HepG2 (cell line): ENCODE data around the gene TRMU. TPM values are rescaled to one million over a fixed set of nuclear protein-coding genes. Genes with fewer than 3 reads are reported as not detected.

ENCODE experiments used
- ATAC-seq: fragments of 200-7000 bp; cut with Tn5 transposase; 3 replicates; pipeline ENCODE4 v1.9.1; 2020; ENCODE audit warnings: mild to moderate bottlenecking, moderate library complexity
- BruUV-seq: library from RNA; stranded (reverse); fragments of 400-500 nt; replicated peaks from 2 replicates; lab custom pipeline; 2021; lab: Mats Ljungman, UMichigan
- CTCF ChIA-PET: fragments of 300-600 bp; formaldehyde crosslinking; extraction: SDS; loops from one replicate; lab custom pipeline; 2021; ENCODE audit warnings: low total read pairs, inconsistent platforms, low intra/inter-chr PET ratio; lab: Yijun Ruan, JAX
- POLR2A ChIA-PET: fragments of 350-600 bp; sonication (Branson Sonifier 250); formaldehyde crosslinking; loops from one replicate; lab custom pipeline; 2020; ENCODE audit warnings: antibody characterized with exemption, inconsistent platforms; lab: Yijun Ruan, JAX
- DNase-seq: peaks from one replicate; pipeline ENCODE4 v3.0.0-alpha.2; 2015; ENCODE audit warnings: low spot score
- FAIRE-seq: peaks from 3 replicates; lab custom pipeline; 2011; peaks lifted over from hg19 to GRCh38; lab: Jason Lieb, UNC
- H2AFZ ChIP-seq: one replicate; pipeline ENCODE4 v1.6.1; 2011; ENCODE audit warnings: low read length, inconsistent platforms
- H3K27ac ChIP-seq: fragments of 300-600 bp; 3 replicates; pipeline ENCODE4 v1.8.0; 2011; ENCODE audit warnings: mixed run types, mild to moderate bottlenecking, mixed read lengths, low read length, inconsistent platforms; ENCODE audit not compliant: insufficient read depth; ENCODE audit errors: extremely low read length
- H3K27me3 ChIP-seq, 2 experiments: fragments of 200-600 bp in 1 of 2; 2 replicates in 1 of 2; 3 replicates in 1 of 2; pipeline versions ENCODE4 v1.6.0 to v1.8.0; 2011; ENCODE audit warnings: low read length in 2 of 2, mild to moderate bottlenecking in 2 of 2, moderate library complexity in 2 of 2, inconsistent platforms in 1 of 2; ENCODE audit not compliant: insufficient read depth in 2 of 2, control insufficient read depth in 1 of 2
- H3K36me3 ChIP-seq, 2 experiments: fragments of 200-600 bp in 1 of 2; replicated peaks in 1 of 2; 2 replicates in 1 of 2; 3 replicates in 1 of 2; pipeline versions ENCODE4 v1.5.1 to v1.8.0; 2011; ENCODE audit warnings: low read length in 2 of 2, inconsistent platforms in 1 of 2; ENCODE audit not compliant: insufficient read depth in 2 of 2, control insufficient read depth in 1 of 2
- H3K4me1 ChIP-seq: 2 replicates; pipeline ENCODE4 v1.5.1; 2012; ENCODE audit warnings: low read length, inconsistent platforms; ENCODE audit not compliant: insufficient read depth
- H3K4me2 ChIP-seq: 2 replicates; pipeline ENCODE4 v1.6.0; 2011; ENCODE audit warnings: low read depth, low read length, inconsistent platforms
- H3K4me3 ChIP-seq, 3 experiments: fragments of 200-600 bp in 1 of 3; sonication (generic), shearing (Covaris generic) in 1 of 3; replicated peaks in 1 of 3; 2 replicates each; pipeline ENCODE4 v1.5.1; 2011 to 2016; ENCODE audit warnings: low read length in 3 of 3, inconsistent platforms in 2 of 3, low read depth in 2 of 3, mild to moderate bottlenecking in 2 of 3, control low read depth in 1 of 3, mixed read lengths in 1 of 3; ENCODE audit not compliant: insufficient read depth in 1 of 3
- H3K79me2 ChIP-seq: one replicate; pipeline ENCODE4 v1.6.1; 2011; ENCODE audit warnings: low read length, inconsistent platforms; ENCODE audit not compliant: insufficient read depth
- H3K9ac ChIP-seq: 2 replicates; pipeline ENCODE4 v1.6.0; 2011; ENCODE audit warnings: mild to moderate bottlenecking, low read depth, low read length, inconsistent platforms; ENCODE audit not compliant: insufficient read depth
- H3K9me3 ChIP-seq: 2 replicates; pipeline ENCODE4 v1.5.1; 2012; ENCODE audit warnings: mild to moderate bottlenecking, low read length
- H4K20me1 ChIP-seq: 2 replicates; pipeline ENCODE4 v1.6.0; 2011; ENCODE audit warnings: inconsistent platforms, mild to moderate bottlenecking, low read length, moderate library complexity; ENCODE audit not compliant: insufficient read depth
- NFYB ChIP-seq: sonication (generic); formaldehyde crosslinking; IDR thresholded peaks from 2 replicates; pipeline ENCODE4 v1.4.0; 2020; ENCODE audit warnings: missing genetic modification reagents
- ZFAT ChIP-seq: sonication (generic); formaldehyde crosslinking; conservative IDR thresholded peaks from 2 replicates; pipeline ENCODE4 v1.8.1; 2023; ENCODE audit warnings: missing genetic modification reagents, inconsistent platforms
- ZNF737 ChIP-seq: sonication (generic); formaldehyde crosslinking; IDR thresholded peaks from 2 replicates; pipeline ENCODE4 v1.5.0; 2020; ENCODE audit warnings: missing genetic modification reagents, mild to moderate bottlenecking, borderline replicate concordance
- WGBS: methylation state at CpG from one replicate; pipeline ENCODE4 v1.1.6; 2017; ENCODE audit warnings: low lambda C conversion rate; 5-methylcytosine and 5-hydroxymethylcytosine counted together
- in situ Hi-C: cut with HindIII; loops from 2 replicates; pipeline ENCODE4 v1.10.0; 2017; ENCODE audit warnings: low pct_unique_long_range_greater_than_20kb; ENCODE audit not compliant: extremely low pct_ligation_motif_present
- intact Hi-C: fragments of 100-400 bp; cut with micrococcal nuclease; formaldehyde crosslinking; loops from one replicate; pipeline ENCODE4 v1.10.0; 2022; ENCODE audit not compliant: unreplicated experiment
- polyA plus RNA-seq, 8 experiments: library from polyadenylated mRNA; depleted of rRNA in 3 of 8; stranded (reverse) in 7 of 8; unstranded in 1 of 8; fragments of >200 nt; fragmentation: Illumina TruSeq in 4 of 8; extraction: Trizol in 4 of 8; gene quantifications; 2 replicates each; pipeline versions ENCODE4 v1.2.1 to v1.2.3, GENCODE V29; 2011 to 2016; ENCODE audit warnings: low read depth in 4 of 8, missing spikeins in 1 of 8, mixed read lengths in 1 of 8; ENCODE audit not compliant: insufficient read depth in 1 of 8
- total RNA-seq, 5 experiments: library from RNA; depleted of rRNA; stranded (reverse); fragments of >200 nt; fragmentation: Illumina TruSeq; extraction: Trizol; gene quantifications; 2 replicates each; pipeline ENCODE4 v1.2.3, GENCODE V29; 2016; ENCODE audit warnings: low read depth in 1 of 5
- TF ChIP-seq, protein P1 (sequence below): sonication (generic); formaldehyde crosslinking; IDR thresholded peaks from 2 replicates; pipeline ENCODE4 v1.4.0; 2020; ENCODE audit warnings: mild to moderate bottlenecking, missing genetic modification reagents
- TF ChIP-seq, protein P2 (sequence below): sonication (generic); formaldehyde crosslinking; IDR thresholded peaks from 2 replicates; pipeline ENCODE4; 2020; ENCODE audit warnings: missing genetic modification reagents, mild to moderate bottlenecking, borderline replicate concordance
- TF ChIP-seq, protein P3 (sequence below): sonication (generic); formaldehyde crosslinking; IDR thresholded peaks from 2 replicates; pipeline ENCODE4 v1.5.1; 2020; ENCODE audit warnings: mild to moderate bottlenecking, missing genetic modification reagents, borderline replicate concordance
- TF ChIP-seq, protein P4 (sequence below): sonication (generic); formaldehyde crosslinking; IDR thresholded peaks from 2 replicates; pipeline ENCODE4 v1.4.0; 2020; ENCODE audit warnings: missing genetic modification reagents, mild to moderate bottlenecking, borderline replicate concordance

Gene TRMU
- total and polyA plus RNA-seq, 2 of the 13 experiments (the other 11 are each of a cell fraction or from before 2014, with no cell fraction given): 31.0 to 50.2 TPM

DNA sequence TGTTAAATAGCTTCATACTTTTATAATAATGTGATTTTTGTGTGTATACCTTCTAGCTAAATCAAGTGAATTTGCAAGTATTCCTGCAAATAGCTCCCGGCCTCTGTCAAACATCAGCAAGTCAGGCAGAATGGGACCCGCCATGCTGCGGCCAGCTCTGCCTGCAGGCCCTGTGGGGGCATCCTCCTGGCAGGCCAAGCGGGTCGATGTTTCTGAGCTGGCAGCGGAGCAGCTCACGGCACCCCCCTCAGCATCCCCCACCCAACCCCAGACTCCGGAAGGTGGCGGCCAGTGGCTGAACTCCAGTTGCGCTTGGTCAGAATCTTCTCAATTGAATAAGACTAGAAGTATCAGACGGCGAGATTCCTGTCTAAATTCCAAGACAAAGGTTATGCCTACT is 19.5 kb upstream of the TRMU start:
- intact Hi-C loops: no loop called here
- no peaks in the 10 kb centered on the region for H3K9me3 ChIP-seq
- POLR2A ChIA-PET: interaction anchor here (1.5 kb wide), 1 partner anchor 20 kb away, joined by 3 read pairs; the partner anchor contains the start of gene TRMU
- FAIRE-seq: no peak
- no peak overlapping the region for H3K4me2 ChIP-seq
- no peak overlapping the region for H2AFZ ChIP-seq
- over 99% methylated on average over 9 of the region's 12 CpGs for WGBS
- no peak overlapping the region for H3K27ac ChIP-seq
- H3K79me2 ChIP-seq: no peaks in the 10 kb centered on the region
- CTCF ChIA-PET: interaction anchor here (3.3 kb wide), 1 partner anchor 193 kb away, joined by 37 read pairs; no protein-coding TSS in a partner anchor
- H4K20me1 ChIP-seq: no peaks in the 10 kb centered on the region
- no peak for DNase-seq
- H3K4me3 ChIP-seq: no peak overlapping the region
- no peaks in the 10 kb centered on the region for H3K4me1 ChIP-seq
- H3K27me3 ChIP-seq: no peaks in the 10 kb centered on the region
- no TSS peak for BruUV-seq
- no peak for ATAC-seq
- in situ Hi-C loops: loop anchor here (10.0 kb wide), 1 partner anchor 301 kb away; no protein-coding TSS in a partner anchor
- no peak overlapping the region for H3K9ac ChIP-seq
- H3K36me3 ChIP-seq: peaks cover 8 to 53% of the 10 kb centered on the region in 2 experiments
- TF ChIP-seq, protein P1, sequence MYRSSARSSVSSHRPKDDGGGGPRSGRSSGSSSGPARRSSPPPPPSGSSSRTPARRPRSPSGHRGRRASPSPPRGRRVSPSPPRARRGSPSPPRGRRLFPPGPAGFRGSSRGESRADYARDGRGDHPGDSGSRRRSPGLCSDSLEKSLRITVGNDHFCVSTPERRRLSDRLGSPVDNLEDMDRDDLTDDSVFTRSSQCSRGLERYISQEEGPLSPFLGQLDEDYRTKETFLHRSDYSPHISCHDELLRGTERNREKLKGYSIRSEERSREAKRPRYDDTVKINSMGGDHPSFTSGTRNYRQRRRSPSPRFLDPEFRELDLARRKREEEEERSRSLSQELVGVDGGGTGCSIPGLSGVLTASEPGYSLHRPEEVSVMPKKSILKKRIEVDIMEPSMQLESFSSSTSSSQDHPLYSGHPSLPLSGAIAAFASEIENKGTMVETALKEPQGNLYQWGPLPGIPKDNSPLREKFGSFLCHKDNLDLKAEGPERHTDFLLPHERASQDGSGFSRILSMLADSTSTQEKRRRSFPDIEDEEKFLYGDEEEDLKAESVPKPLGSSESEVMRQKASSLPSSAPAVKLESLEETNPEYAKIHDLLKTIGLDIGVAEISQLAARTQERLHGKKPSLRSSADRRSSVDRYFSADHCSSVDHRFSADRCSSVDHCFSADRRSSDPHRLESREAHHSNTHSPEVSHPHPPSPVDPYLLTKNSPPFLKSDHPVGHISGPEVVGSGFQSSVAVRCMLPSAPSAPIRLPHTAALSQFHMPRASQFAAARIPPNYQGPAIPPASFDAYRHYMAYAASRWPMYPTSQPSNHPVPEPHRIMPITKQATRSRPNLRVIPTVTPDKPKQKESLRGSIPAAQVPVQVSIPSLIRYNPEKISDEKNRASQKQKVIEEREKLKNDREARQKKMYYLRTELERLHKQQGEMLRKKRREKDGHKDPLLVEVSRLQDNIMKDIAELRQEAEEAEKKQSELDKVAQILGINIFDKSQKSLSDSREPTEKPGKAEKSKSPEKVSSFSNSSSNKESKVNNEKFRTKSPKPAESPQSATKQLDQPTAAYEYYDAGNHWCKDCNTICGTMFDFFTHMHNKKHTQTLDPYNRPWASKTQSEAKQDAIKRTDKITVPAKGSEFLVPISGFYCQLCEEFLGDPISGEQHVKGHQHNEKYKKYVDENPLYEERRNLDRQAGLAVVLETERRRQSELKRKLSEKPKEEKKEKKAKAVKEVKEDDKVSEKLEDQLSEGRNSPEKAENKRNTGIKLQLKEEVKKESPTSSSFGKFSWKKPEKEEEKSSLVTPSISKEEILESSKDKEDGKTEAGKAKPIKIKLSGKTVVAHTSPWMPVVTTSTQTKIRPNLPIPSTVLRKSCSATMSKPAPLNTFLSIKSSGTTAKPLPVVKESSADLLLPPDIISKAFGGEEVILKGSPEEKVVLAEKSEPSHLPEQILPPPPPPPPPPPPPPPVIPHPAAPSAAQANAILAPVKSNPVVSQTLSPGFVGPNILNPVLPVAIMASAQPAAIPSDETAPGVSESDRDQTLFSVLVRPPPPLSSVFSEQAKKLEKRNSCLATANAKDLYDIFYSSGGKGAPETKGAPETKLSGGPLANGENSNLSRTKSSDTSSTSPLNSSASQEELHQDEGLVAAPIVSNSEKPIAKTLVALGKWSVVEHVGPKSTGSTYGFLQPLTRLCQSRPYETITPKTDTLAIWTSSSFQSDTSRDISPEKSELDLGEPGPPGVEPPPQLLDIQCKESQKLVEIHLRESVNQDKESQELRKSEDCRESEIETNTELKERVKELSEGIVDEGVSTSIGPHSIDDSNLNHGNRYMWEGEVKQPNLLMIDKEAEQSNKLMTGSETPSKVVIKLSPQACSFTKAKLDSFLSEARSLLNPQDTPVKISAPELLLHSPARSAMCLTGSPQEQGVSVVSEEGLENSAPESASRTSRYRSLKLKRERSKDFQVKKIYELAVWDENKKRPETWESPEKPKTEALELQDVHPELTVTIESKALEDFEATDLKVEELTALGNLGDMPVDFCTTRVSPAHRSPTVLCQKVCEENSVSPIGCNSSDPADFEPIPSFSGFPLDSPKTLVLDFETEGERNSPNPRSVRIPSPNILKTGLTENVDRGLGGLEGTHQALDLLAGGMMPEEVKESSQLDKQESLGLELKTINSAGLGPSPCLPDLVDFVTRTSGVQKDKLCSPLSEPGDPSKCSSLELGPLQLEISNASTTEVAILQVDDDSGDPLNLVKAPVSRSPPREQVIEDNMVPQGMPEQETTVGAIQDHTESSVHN (CRISPR knock-in tag): no peak
- no peak for TF ChIP-seq ZFAT (CRISPR knock-in tag)
- TF ChIP-seq NFYB (CRISPR knock-in tag): no peak
- TF ChIP-seq, protein P2, sequence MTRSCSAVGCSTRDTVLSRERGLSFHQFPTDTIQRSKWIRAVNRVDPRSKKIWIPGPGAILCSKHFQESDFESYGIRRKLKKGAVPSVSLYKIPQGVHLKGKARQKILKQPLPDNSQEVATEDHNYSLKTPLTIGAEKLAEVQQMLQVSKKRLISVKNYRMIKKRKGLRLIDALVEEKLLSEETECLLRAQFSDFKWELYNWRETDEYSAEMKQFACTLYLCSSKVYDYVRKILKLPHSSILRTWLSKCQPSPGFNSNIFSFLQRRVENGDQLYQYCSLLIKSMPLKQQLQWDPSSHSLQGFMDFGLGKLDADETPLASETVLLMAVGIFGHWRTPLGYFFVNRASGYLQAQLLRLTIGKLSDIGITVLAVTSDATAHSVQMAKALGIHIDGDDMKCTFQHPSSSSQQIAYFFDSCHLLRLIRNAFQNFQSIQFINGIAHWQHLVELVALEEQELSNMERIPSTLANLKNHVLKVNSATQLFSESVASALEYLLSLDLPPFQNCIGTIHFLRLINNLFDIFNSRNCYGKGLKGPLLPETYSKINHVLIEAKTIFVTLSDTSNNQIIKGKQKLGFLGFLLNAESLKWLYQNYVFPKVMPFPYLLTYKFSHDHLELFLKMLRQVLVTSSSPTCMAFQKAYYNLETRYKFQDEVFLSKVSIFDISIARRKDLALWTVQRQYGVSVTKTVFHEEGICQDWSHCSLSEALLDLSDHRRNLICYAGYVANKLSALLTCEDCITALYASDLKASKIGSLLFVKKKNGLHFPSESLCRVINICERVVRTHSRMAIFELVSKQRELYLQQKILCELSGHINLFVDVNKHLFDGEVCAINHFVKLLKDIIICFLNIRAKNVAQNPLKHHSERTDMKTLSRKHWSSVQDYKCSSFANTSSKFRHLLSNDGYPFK (CRISPR knock-in tag): no peak
- TF ChIP-seq, protein P3, sequence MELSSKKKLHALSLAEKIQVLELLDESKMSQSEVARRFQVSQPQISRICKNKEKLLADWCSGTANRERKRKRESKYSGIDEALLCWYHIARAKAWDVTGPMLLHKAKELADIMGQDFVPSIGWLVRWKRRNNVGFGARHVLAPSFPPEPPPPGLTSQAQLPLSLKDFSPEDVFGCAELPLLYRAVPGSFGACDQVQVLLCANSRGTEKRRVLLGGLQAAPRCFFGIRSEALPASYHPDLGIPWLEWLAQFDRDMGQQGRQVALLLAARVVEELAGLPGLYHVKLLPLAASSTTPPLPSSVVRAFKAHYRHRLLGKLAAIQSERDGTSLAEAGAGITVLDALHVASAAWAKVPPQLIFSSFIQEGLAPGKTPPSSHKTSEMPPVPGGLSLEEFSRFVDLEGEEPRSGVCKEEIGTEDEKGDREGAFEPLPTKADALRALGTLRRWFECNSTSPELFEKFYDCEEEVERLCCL (CRISPR knock-in tag): no peak
- TF ChIP-seq ZNF737 (CRISPR knock-in tag): no peak
- TF ChIP-seq, protein P4, sequence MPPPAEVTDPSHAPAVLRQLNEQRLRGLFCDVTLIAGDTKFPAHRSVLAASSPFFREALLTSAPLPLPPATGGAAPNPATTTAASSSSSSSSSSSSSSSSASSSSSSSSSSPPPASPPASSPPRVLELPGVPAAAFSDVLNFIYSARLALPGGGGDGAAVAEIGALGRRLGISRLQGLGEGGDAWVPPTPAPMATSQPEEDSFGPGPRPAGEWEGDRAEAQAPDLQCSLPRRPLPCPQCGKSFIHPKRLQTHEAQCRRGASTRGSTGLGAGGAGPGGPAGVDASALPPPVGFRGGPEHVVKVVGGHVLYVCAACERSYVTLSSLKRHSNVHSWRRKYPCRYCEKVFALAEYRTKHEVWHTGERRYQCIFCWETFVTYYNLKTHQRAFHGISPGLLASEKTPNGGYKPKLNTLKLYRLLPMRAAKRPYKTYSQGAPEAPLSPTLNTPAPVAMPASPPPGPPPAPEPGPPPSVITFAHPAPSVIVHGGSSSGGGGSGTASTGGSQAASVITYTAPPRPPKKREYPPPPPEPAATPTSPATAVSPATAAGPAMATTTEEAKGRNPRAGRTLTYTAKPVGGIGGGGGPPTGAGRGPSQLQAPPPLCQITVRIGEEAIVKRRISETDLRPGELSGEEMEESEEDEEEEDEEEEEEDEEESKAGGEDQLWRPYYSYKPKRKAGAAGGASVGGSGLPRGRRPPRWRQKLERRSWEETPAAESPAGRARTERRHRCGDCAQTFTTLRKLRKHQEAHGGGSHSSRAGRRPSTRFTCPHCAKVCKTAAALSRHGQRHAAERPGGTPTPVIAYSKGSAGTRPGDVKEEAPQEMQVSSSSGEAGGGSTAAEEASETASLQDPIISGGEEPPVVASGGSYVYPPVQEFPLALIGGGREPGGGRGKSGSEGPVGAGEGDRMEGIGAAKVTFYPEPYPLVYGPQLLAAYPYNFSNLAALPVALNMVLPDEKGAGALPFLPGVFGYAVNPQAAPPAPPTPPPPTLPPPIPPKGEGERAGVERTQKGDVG (CRISPR knock-in tag): no peak
